Brain microvascular endothelial cell (primary cell): Measurements from ENCODE around the gene TOGARAM2.

ENCODE experiments used
- DNase-seq: peaks from one replicate; pipeline ENCODE4 v3.0.0-alpha.2; 2020
- H3K27ac ChIP-seq: fragments of 250-450 bp; sonication (Bioruptor Pico); 2 replicates; pipeline ENCODE4 v1.5.1; 2020; ENCODE audit warnings: mild to moderate bottlenecking, moderate library complexity
- H3K27me3 ChIP-seq: fragments of 250-450 bp; sonication (Bioruptor Pico); replicated peaks from 2 replicates; pipeline ENCODE4 v1.5.1; 2020; ENCODE audit warnings: mild to moderate bottlenecking
- H3K36me3 ChIP-seq: fragments of 250-450 bp; sonication (Bioruptor Pico); replicated peaks from 2 replicates; pipeline ENCODE4 v1.5.1; 2020; ENCODE audit warnings: mild to moderate bottlenecking
- H3K4me3 ChIP-seq: 2 replicates; pipeline ENCODE4 v1.5.1; 2011; ENCODE audit warnings: low read depth, mild to moderate bottlenecking, control low read depth, low read length, moderate library complexity
- in situ Hi-C: cut with HindIII; loops from 2 replicates; pipeline ENCODE4 v1.10.0; 2017; ENCODE audit warnings: low sequenced_read_pairs, low pct_ligation_motif_present
- TF ChIP-seq, protein P1 (sequence below): IDR thresholded peaks from 2 replicates; pipeline ENCODE4 v1.5.1; 2011; ENCODE audit warnings: low read depth, mild to moderate bottlenecking, moderate library complexity, low read length, control low read depth, inconsistent platforms; ENCODE audit errors: missing control alignments

TOGARAM2 gene

DNA sequence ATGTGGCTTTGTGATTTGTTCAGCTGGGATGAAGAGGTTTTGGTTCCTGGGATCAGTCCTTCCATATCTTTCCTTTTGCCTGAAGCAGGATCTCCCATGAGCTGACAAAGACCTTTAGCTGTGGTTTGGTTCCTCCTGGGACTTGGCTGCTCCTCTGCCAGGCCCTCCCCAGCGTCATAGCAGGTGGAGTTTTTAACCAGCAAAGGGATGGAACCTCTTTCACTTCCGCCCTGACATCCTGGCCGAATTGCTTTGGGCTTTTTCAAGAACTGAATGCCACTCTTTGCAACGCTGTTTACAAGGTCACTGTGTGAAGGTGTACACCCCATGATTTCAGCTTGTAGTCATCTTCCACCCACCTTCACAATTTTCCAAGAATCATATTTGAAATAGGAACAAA lies 92.8 kb downstream of the TOGARAM2 start:
- Histone ChIP-seq H3K36me3 (no peaks in the 10 kb centered on the region), H3K27me3 (no peaks in the 10 kb centered on the region), H3K27ac (no peak overlapping the region), H3K4me3 (no peak overlapping the region)
- TF ChIP-seq, protein P1, sequence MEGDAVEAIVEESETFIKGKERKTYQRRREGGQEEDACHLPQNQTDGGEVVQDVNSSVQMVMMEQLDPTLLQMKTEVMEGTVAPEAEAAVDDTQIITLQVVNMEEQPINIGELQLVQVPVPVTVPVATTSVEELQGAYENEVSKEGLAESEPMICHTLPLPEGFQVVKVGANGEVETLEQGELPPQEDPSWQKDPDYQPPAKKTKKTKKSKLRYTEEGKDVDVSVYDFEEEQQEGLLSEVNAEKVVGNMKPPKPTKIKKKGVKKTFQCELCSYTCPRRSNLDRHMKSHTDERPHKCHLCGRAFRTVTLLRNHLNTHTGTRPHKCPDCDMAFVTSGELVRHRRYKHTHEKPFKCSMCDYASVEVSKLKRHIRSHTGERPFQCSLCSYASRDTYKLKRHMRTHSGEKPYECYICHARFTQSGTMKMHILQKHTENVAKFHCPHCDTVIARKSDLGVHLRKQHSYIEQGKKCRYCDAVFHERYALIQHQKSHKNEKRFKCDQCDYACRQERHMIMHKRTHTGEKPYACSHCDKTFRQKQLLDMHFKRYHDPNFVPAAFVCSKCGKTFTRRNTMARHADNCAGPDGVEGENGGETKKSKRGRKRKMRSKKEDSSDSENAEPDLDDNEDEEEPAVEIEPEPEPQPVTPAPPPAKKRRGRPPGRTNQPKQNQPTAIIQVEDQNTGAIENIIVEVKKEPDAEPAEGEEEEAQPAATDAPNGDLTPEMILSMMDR, result no peak
- in situ Hi-C loops, result no loop called here
- DNase-seq, result no peak

DNA sequence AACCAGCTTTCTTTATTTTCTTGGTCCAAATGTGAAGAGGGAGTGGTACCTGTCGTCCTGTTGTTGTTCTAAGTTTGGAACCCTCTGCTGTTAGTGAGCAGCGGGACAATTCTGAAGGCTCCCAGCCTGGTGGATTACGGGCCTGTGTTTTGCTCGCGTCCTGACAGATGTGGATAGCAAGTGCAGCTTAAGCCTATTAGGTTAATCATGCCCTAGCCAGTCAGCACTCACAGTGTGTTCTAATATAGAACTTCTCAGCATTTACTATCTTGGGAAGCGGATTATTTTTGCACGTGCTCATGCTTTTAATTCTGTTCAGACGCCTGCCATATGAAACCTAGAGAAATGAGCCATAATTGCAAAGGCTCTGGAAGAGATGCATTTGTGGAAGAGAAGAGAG lies 93.3 kb downstream of the TOGARAM2 start, which contains the start of gene PCARE:
PCARE (minus strand) TSS at position 113 of the 400 bp plus-strand sequence. CDS start 262 bp downstream, outside the sequence.
- Histone ChIP-seq H3K36me3 (no peaks in the 10 kb centered on the region), H3K4me3 (no peak within 1 kb of the TSS), H3K27ac (no peak within 1 kb of the TSS), H3K27me3 (no peaks in the 10 kb centered on the region)
- no peak for DNase-seq
- in situ Hi-C loops, result no loop called here
- TF ChIP-seq, protein P1, result no peak

DNA sequence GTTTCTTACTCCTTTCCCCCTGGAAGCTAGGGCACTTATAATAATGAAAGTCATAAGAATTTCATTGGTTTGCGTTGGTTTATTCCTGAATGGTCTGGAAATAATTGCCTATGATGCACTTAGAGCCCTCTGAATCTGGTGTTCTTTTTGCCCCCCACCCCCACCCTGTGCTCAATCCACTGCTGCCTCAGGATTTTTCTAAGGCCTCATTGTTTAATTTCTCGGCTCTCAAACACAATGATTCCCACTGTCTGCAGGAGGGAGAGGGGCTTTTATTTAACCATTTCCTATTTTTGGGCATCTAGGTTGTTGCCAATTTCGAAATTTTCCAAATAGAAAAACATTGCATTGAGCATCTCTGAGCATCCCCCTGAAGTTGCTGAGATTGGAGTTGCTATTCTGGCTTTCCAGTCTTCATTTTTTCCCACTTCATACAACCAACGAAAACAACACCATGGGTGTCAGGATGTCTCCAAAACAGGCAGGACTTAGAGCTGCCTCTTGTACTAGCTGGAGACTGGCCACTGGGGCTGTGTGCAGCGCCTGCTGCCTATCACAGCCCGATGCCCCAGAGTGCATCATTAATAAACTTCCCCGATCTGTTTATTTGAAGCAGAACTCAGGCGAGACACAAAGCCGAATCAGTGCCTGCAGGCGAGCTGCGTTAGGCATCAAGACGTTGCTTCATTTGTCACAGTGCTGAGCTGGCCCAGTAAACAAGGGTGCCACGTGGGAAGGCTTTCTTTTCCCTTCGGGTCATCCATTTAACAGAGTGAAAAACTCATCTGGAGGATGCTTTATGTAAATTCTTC lies 95.0 kb downstream of the TOGARAM2 start:
- no peaks in the 10 kb centered on the region for H3K36me3 ChIP-seq
- peak overlapping the region; percentile 15 for H3K4me3 ChIP-seq
- in situ Hi-C loops, result no loop called here
- H3K27me3 ChIP-seq, result no peaks in the 10 kb centered on the region
- DNase-seq, result peak; percentile 35
- TF ChIP-seq, protein P1, result peak; percentile 21
- H3K27ac ChIP-seq, result no peak overlapping the region

DNA sequence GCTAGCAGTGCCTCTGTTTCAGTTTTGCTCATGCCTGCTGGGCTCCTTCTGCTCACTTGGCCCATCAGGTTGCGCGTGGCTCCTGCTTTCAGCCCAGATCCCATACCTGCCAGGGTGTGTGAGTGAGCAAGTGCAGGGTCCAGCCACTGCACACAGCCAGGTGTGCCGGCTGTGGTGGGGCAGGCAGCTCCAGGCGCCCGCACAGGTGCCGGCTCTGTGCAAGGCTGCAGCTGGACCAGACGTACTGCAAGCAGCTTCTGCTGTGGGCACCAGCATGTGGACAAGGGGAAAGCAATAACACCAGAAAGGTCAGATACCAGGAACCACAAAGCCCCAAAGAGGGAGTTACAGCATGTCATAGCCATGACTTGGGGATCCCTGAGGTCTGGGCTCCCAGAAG lies 98.8 kb downstream of the TOGARAM2 start:
- H3K36me3 ChIP-seq, result no peaks in the 10 kb centered on the region
- TF ChIP-seq, protein P1, result no peak
- H3K27ac ChIP-seq, result no peak overlapping the region
- H3K4me3 ChIP-seq, result no peak overlapping the region
- no peaks in the 10 kb centered on the region for H3K27me3 ChIP-seq
- in situ Hi-C loops, result no loop called here
- DNase-seq, result no peak

DNA sequence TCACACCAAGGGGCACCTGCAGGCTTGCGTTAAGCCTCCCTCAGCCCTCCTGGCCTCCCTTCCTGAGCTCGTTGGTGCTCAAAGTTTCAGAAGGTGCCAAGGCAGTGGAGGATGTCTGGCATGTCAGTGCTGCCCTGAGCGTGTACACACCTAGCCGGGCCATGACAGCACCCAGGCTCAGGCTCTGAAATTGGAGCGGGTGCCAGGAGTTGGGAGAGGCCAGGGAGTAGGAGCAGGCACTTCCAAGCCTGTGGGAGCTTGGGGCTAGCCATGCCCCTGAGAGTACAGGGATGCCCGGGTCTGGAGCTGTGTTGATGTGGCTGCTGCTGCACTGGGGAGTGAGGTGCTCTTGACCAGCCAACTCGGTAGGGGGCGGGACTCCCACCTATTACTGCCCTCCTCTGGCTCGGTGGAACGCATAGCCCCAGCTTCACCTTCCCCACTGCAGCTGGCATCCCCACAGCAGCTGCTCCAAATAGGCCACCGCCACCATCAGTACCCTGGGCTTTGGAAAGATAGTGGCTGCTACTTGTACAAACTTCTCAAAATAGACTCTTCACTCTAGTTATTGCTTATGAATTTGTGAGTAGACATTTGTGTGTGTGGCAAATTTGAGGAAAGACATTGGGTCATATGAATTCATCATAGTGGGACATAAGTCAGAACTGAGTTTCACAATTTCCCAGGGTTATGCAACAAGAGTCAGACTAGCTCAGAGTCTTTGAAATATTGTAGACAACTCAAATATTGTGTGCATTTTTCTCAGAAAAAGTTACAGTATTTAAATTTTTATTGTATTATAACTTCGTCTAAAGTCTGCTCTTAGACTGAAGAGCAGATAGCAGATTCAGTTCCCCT lies 100.0 kb downstream of the TOGARAM2 start:
- H3K27me3 ChIP-seq, result no peaks in the 10 kb centered on the region
- H3K4me3 ChIP-seq, result no peak overlapping the region
- H3K27ac ChIP-seq, result no peak overlapping the region
- TF ChIP-seq, protein P1, result no peak
- H3K36me3 ChIP-seq, result no peaks in the 10 kb centered on the region
- DNase-seq, result no peak
- in situ Hi-C loops, result no loop called here
